ENCODE measurements around the gene RAP2B. TPM values are rescaled to one million over a fixed set of nuclear protein-coding genes. Genes with fewer than 3 reads are reported as not detected.

The RAP2B gene
- total and polyA plus RNA-seq, 2 of the 13 experiments (the other 11 are each of a cell fraction or from before 2014, with no cell fraction given): 6.4 to 7.1 TPM

GRCh38 chr3:153161714-153162512 is at the start of gene RAP2B (continued):
- TF ChIP-seq NFAT5 (CRISPR knock-in tag; IDR thresholded peaks at IDR 0.05) (peak; percentile 71; the same call in 1 of the 2 replicates), ZNF280D (CRISPR knock-in tag; IDR thresholded peaks at IDR 0.05) (no peak), TBP (CRISPR knock-in tag; IDR thresholded peaks at IDR 0.05) (no peak), ELF3 (CRISPR knock-in tag; IDR thresholded peaks at IDR 0.05) (peak; percentile 72; the same call in 1 of the 2 replicates), FOXK1 (CRISPR knock-in tag; IDR thresholded peaks at IDR 0.05; ENCODE audit: borderline replicate concordance, low read depth) (0 out of 2 replicates have a peak, but pooled peaks have one; percentile 18), NFKBIZ (CRISPR knock-in tag; IDR thresholded peaks at IDR 0.05) (no peak), POLR2A (IDR thresholded peaks at IDR 0.05; ENCODE audit: insufficient read depth in 1 of 2, low read depth in 2 of 2, low read length in 2 of 2) (peak in 1 of 2 experiments; percentile 65; a peak in 2 of 4 replicates), ZNF749 (CRISPR knock-in tag; IDR thresholded peaks at IDR 0.05; ENCODE audit: borderline replicate concordance) (peak; percentile 97), YEATS4 (CRISPR knock-in tag; IDR thresholded peaks at IDR 0.05; ENCODE audit: borderline replicate concordance) (peak; percentile 88), ZNF577 (CRISPR knock-in tag; IDR thresholded peaks at IDR 0.05; ENCODE audit: borderline replicate concordance, low read depth) (no peak), NR1H2 (CRISPR knock-in tag; IDR thresholded peaks at IDR 0.05; ENCODE audit: borderline replicate concordance, low read depth) (peak; percentile 92), ZNF326 (CRISPR knock-in tag; IDR thresholded peaks at IDR 0.05; ENCODE audit: borderline replicate concordance) (no peak), TGIF2 (CRISPR knock-in tag; IDR thresholded peaks at IDR 0.05) (0 out of 2 replicates have a peak, but pooled peaks have one; percentile 42), ZNF782 (CRISPR knock-in tag; IDR thresholded peaks at IDR 0.05; ENCODE audit: borderline replicate concordance) (peak; percentile 83; the same call in 1 of the 2 replicates), MEIS1 (CRISPR knock-in tag; IDR thresholded peaks at IDR 0.05; ENCODE audit: borderline replicate concordance) (no peak; the same call in 1 of the 2 replicates), NFE2L2 (IDR thresholded peaks at IDR 0.05; ENCODE audit: low read length) (no peak), ZNF740 (CRISPR knock-in tag; IDR thresholded peaks at IDR 0.05) (peak; percentile 67), ZMYM4 (CRISPR knock-in tag; IDR thresholded peaks at IDR 0.05) (peak; percentile 87), ZNF382 (CRISPR knock-in tag; IDR thresholded peaks at IDR 0.05; ENCODE audit: borderline replicate concordance) (no peak)
